Tibial nerve (tissue), 4 donors: ENCODE data around the gene SDK2. TPM values are rescaled to one million over a fixed set of nuclear protein-coding genes. Genes with fewer than 3 reads are reported as not detected.

Experiments
- DNase-seq, 2 donors: peaks; one replicate each; pipeline ENCODE4 v3.0.0-alpha.2; 2019; ENCODE audit warnings: low spot score in 2 of 2
- H3K27ac ChIP-seq, 4 donors: fragments of 200-600 bp; sonication (generic) in 3 of 4; one replicate each; pipeline ENCODE4 v1.5.1; 2017 to 2019; ENCODE audit warnings: mild to moderate bottlenecking in 1 of 4
- H3K27me3 ChIP-seq, 2 donors: fragments of 200-600 bp; sonication (generic) in 1 of 2; one replicate each; pipeline versions ENCODE4 v1.5.1 to v1.6.0; 2017 to 2019
- H3K36me3 ChIP-seq, 3 donors: fragments of 200-600 bp; sonication (generic); one replicate each; pipeline ENCODE4 v1.5.1; 2018 to 2019
- H3K4me1 ChIP-seq, 4 donors: fragments of 200-600 bp; sonication (generic) in 3 of 4; one replicate each; pipeline ENCODE4 v1.5.1; 2017 to 2019
- H3K4me3 ChIP-seq, 4 donors: fragments of 200-600 bp; sonication (generic) in 3 of 4; one replicate each; pipeline ENCODE4 v1.5.1; 2017 to 2019; ENCODE audit warnings: mild to moderate bottlenecking in 1 of 4, moderate library complexity in 1 of 4
- H3K9me3 ChIP-seq, 4 donors: fragments of 200-600 bp; sonication (generic) in 3 of 4; one replicate each; pipeline ENCODE4 v1.5.1; 2017 to 2019
- CTCF ChIP-seq, 5 experiments: fragments of 200-600 bp in 3 of 5; fragments of 450-650 bp in 2 of 5; sonication (generic) in 3 of 5; IDR thresholded peaks; one replicate each; pipeline ENCODE4 v1.5.1; 2016 to 2019; ENCODE audit warnings: antibody characterized with exemption in 5 of 5, mild to moderate bottlenecking in 3 of 5, moderate library complexity in 2 of 5
- EP300 ChIP-seq, 2 donors: sonication (generic); formaldehyde crosslinking; IDR thresholded peaks; one replicate each; pipeline ENCODE4 v1.6.1; 2017; ENCODE audit warnings: antibody characterized with exemption in 2 of 2, mild to moderate bottlenecking in 1 of 2
- POLR2A ChIP-seq, 2 donors: fragments of 450-650 bp; IDR thresholded peaks; one replicate each; pipeline ENCODE4 v1.6.1; 2017; ENCODE audit warnings: antibody characterized with exemption in 2 of 2, mild to moderate bottlenecking in 2 of 2, moderate library complexity in 2 of 2
- WGBS, 2 donors: methylation state at CpG; one replicate each; pipeline ENCODE4 v1.1.5; 2018; 5-methylcytosine and 5-hydroxymethylcytosine counted together
- total RNA-seq, 4 donors: library from RNA; depleted of rRNA; stranded (reverse); fragments of >200 nt; gene quantifications; one replicate each; pipeline ENCODE4 v1.1.0, GENCODE V29; 2016

The SDK2 gene
- total RNA-seq, 4 donors from 2014 or later, result 3.1 to 6.3 (median 4.6) TPM

GRCh38 chr17:73356561-73357170 lies 287.6 kb downstream of the SDK2 start:
- Histone ChIP-seq H3K27me3 (no peaks in the 10 kb centered on the region), H3K27ac (peak overlapping the region in 3 of 4 donors; percentile 9 to 57 (median 30)), H3K4me3 (no peak overlapping the region), H3K9me3 (no peaks in the 10 kb centered on the region), H3K36me3 (no peaks in the 10 kb centered on the region), H3K4me1 (peaks cover 0 to 16% (median 6%) of the 10 kb centered on the region in 4 donors)
- no peak for DNase-seq
- TF ChIP-seq POLR2A (IDR thresholded peaks at IDR 0.05), result no peak
- no peak for TF ChIP-seq CTCF (IDR thresholded peaks at IDR 0.05)
- no peak for TF ChIP-seq EP300 (IDR thresholded peaks at IDR 0.05)
- WGBS, 2 donors, result 85 to 88% methylated on average over 8 of the region's 8 CpGs

DNA sequence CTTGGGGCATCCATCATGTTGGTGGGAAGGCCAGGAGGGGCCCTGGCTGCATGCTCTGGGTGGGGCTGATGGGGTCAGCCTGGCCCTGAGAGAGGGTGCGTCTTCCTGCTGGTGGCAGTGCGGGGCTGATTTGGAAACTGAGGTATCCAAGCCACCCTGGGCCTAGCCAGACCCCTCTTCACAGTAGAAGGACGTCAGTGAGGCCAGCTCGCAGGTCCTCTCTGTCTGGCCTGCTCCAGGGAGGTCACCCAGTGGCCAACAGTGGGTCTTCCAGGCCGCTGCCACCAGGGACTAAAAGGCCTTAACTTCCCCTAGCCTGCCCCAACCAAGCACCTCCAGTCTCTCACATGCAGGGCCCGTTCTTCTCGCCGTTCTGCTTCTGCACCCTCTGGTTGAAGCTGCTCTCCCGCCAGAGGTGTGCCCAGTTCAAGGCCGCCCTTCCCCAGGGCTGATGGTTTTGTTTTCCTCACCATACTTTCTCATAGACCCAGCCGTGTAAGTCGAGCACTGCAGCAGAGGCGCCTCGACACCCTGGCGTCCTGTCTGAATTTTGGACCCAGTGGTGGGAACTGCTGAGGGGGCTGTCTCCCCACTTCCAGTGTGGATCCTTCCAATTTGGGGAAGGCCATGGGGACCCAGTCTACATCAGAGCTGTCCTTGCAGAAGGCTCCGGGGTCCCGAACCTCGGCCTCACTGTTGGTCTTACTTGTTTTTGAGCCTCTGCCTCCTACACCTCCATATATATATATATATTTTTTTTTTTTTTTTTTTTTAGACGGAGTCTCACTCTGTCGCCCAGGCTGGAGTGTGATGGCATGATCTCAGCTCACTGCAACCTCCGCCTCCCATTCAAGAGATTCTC lies 289.6 kb downstream of the SDK2 start:
- 88 to 96% methylated on average over 21 of the region's 21 CpGs for WGBS, 2 donors
- peak overlapping the region in 1 of 4 donors; percentile 17 for H3K27ac ChIP-seq

GRCh38 chr17:73352261-73352660 lies 292.0 kb downstream of the SDK2 start:
- H3K4me1 ChIP-seq, result peaks cover 0 to 50% (median 21%) of the 10 kb centered on the region in 4 donors
- TF ChIP-seq POLR2A (IDR thresholded peaks at IDR 0.05) (no peak), CTCF (IDR thresholded peaks at IDR 0.05) (no peak), EP300 (IDR thresholded peaks at IDR 0.05) (no peak)
- DNase-seq, result no peak
- H3K4me3 ChIP-seq, result no peak overlapping the region
- H3K9me3 ChIP-seq, result no peaks in the 10 kb centered on the region
- WGBS, 2 donors, result 80 to 90% methylated on average over 11 to 12 of the region's 13 CpGs
- H3K27ac ChIP-seq, result peak overlapping the region in 2 of 4 donors; percentile 51 to 60
- H3K36me3 ChIP-seq, result no peaks in the 10 kb centered on the region
- H3K27me3 ChIP-seq, result no peaks in the 10 kb centered on the region

More for the DNA sequence above, 289.6 kb downstream of the SDK2 start:
- TF ChIP-seq EP300 (IDR thresholded peaks at IDR 0.05), result no peak
- no peak for TF ChIP-seq CTCF (IDR thresholded peaks at IDR 0.05)
- no peaks in the 10 kb centered on the region for H3K9me3 ChIP-seq
- no peak for DNase-seq
- no peaks in the 10 kb centered on the region for H3K27me3 ChIP-seq
- peaks cover 0 to 26% (median 7%) of the 10 kb centered on the region in 4 donors for H3K4me1 ChIP-seq
- no peak overlapping the region for H3K4me3 ChIP-seq
- no peaks in the 10 kb centered on the region for H3K36me3 ChIP-seq

GRCh38 chr17:73351764-73352163 lies 292.5 kb downstream of the SDK2 start:
- Histone ChIP-seq H3K4me1 (peaks cover 0 to 53% (median 24%) of the 10 kb centered on the region in 4 donors), H3K4me3 (no peak overlapping the region), H3K9me3 (no peaks in the 10 kb centered on the region), H3K27ac (peak overlapping the region in 2 of 4 donors; percentile 51 to 60), H3K36me3 (no peaks in the 10 kb centered on the region), H3K27me3 (no peaks in the 10 kb centered on the region)
- 69 to 76% methylated on average over 3 of the region's 3 CpGs for WGBS, 2 donors
- TF ChIP-seq POLR2A (IDR thresholded peaks at IDR 0.05) (no peak), CTCF (IDR thresholded peaks at IDR 0.05) (no peak)
- no peak for DNase-seq

DNA sequence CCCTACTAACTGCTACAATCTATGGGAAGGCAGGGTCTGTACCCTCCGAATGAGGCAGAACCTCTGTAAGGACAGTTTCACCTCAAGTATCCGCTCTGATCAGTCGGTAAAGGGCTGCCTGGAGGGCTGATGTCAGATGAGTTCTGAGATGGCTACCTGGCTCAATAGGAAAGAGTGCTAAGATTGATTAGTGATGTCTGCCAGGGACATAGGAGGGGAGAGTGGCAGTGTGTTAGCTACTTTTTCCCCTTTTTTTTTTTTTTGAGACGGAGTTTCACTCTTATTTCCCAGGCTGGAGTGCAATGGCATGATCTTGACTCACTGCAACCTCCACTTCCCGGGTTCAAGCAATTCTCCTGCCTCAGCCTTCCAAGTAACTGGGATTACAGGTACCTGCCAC lies 293.4 kb downstream of the SDK2 start:
- DNase-seq, result no peak
- peaks cover 0 to 47% (median 21%) of the 10 kb centered on the region in 4 donors for H3K4me1 ChIP-seq
- WGBS, 2 donors, result 98 to 99% methylated on average over 5 of the region's 5 CpGs
- no peaks in the 10 kb centered on the region for H3K9me3 ChIP-seq
- peak overlapping the region in 2 of 4 donors; percentile 91 to 96 for H3K27ac ChIP-seq
- TF ChIP-seq CTCF (IDR thresholded peaks at IDR 0.05) (no peak), EP300 (IDR thresholded peaks at IDR 0.05) (no peak), POLR2A (IDR thresholded peaks at IDR 0.05) (no peak)
- H3K36me3 ChIP-seq, result no peaks in the 10 kb centered on the region
- no peak overlapping the region for H3K4me3 ChIP-seq
- no peaks in the 10 kb centered on the region for H3K27me3 ChIP-seq
